CD4-positive, alpha-beta T cell (primary cell): ENCODE results near the gene RXRG. TPM values are rescaled to one million over a fixed set of nuclear protein-coding genes. Genes with fewer than 3 reads are reported as not detected.

Source experiments
- ATAC-seq: fragments of 200-7000 bp; cut with Tn5 transposase; one replicate; pipeline ENCODE4 v1.10.0; 2022; ENCODE audit warnings: mild to moderate bottlenecking; ENCODE audit not compliant: poor library complexity
- CTCF ChIA-PET: fragments of 350-600 bp; sonication (Branson Sonifier 250); formaldehyde crosslinking; loops from one replicate; lab custom pipeline; 2021; ENCODE audit warnings: antibody characterized with exemption, inconsistent platforms; lab: Charles Lee
- POLR2A ChIA-PET: fragments of 350-600 bp; sonication (Branson Sonifier 250); formaldehyde crosslinking; loops from one replicate; lab custom pipeline; 2021; ENCODE audit warnings: antibody characterized with exemption, inconsistent platforms; lab: Charles Lee
- DNase-seq, 14 experiments: peaks; one replicate each; pipeline ENCODE4 v3.0.0-alpha.2; 2013 to 2020; ENCODE audit warnings: mixed read lengths in 2 of 14
- H3K27ac ChIP-seq, 2 donors: one replicate each; pipeline versions ENCODE4 v1.5.1 to v1.7.0; 2013; ENCODE audit warnings: low read length in 2 of 2, low read depth in 1 of 2, mild to moderate bottlenecking in 1 of 2
- H3K27me3 ChIP-seq, 2 experiments: 1 replicate in 1 of 2; 2 replicates in 1 of 2; pipeline versions ENCODE4 v1.6.1 to v1.7.0; 2013; ENCODE audit warnings: low read length in 2 of 2, control low read depth in 1 of 2, mild to moderate bottlenecking in 1 of 2, moderate library complexity in 1 of 2; ENCODE audit not compliant: insufficient read depth in 2 of 2, control insufficient read depth in 1 of 2
- H3K36me3 ChIP-seq: one replicate; pipeline ENCODE4 v1.6.1; 2013; ENCODE audit warnings: low read length, control low read depth; ENCODE audit not compliant: insufficient read depth
- H3K4me1 ChIP-seq: one replicate; pipeline ENCODE4 v1.6.1; 2013; ENCODE audit warnings: low read length, control low read depth; ENCODE audit not compliant: insufficient read depth
- H3K4me3 ChIP-seq: one replicate; pipeline ENCODE4 v1.5.1; 2013; ENCODE audit warnings: mild to moderate bottlenecking, low read length, moderate library complexity
- H3K9me3 ChIP-seq, 2 experiments: 1 replicate in 1 of 2; 2 replicates in 1 of 2; pipeline versions ENCODE4 v1.6.1 to v1.7.0; 2013; ENCODE audit warnings: low read length in 2 of 2, mild to moderate bottlenecking in 2 of 2, control low read depth in 1 of 2, moderate library complexity in 1 of 2; ENCODE audit not compliant: control insufficient read depth in 1 of 2, insufficient read depth in 1 of 2
- H3K27ac Mint-ChIP-seq: one replicate; pipeline ENCODE4 v1.8.0; 2020; ENCODE audit warnings: mixed read lengths
- H3K27me3 Mint-ChIP-seq: one replicate; pipeline ENCODE4 v1.8.0; 2021; ENCODE audit warnings: mixed read lengths
- H3K36me3 Mint-ChIP-seq: one replicate; pipeline ENCODE4 v1.8.0; 2021; ENCODE audit warnings: low read depth, mixed read lengths
- H3K4me1 Mint-ChIP-seq: one replicate; pipeline ENCODE4 v1.8.0; 2021; ENCODE audit warnings: low read depth, mixed read lengths
- H3K4me3 Mint-ChIP-seq: one replicate; pipeline ENCODE4 v1.8.0; 2020; ENCODE audit warnings: mild to moderate bottlenecking, mixed read lengths
- H3K9me3 Mint-ChIP-seq: one replicate; pipeline ENCODE4 v1.8.0; 2020; ENCODE audit warnings: mixed read lengths
- CTCF ChIP-seq: fragments of 200-600 bp; IDR thresholded peaks from one replicate; pipeline ENCODE4 v1.8.0; 2022; ENCODE audit warnings: antibody characterized with exemption, mild to moderate bottlenecking
- intact Hi-C, 2 experiments: fragments of 100-400 bp; cut with DNase I in 1 of 2; cut with micrococcal nuclease in 1 of 2; formaldehyde crosslinking; loops; one replicate each; pipeline versions ENCODE4 v1.15.1 to v1.9.0; 2023 to 2025; cut with DNase I, micrococcal nuclease
- total RNA-seq, 174 experiments: library from RNA in 2 of 174; stranded (reverse) in 2 of 174; gene quantifications; one replicate each; pipeline ENCODE4 v1.2.3 and lab custom pipeline; 2021 to 2026

RXRG gene
- total RNA-seq, 2 experiments from 2014 or later = not detected

- no peaks in the 10 kb centered on the region for H3K36me3 ChIP-seq
- no peak overlapping the region for H3K27ac ChIP-seq
- CTCF ChIA-PET = no interaction called here
- TF ChIP-seq CTCF = no peak
- H3K9me3 Mint-ChIP-seq = no peaks in the 10 kb centered on the region
- ATAC-seq = no peak
- H3K9me3 ChIP-seq = no peaks in the 10 kb centered on the region
- DNase-seq = no peak
- no peaks in the 10 kb centered on the region for H3K4me1 ChIP-seq
- no peaks in the 10 kb centered on the region for H3K36me3 Mint-ChIP-seq
- peaks cover 30% of the 10 kb centered on the region for H3K27me3 Mint-ChIP-seq
- H3K27ac Mint-ChIP-seq = no peak overlapping the region
- POLR2A ChIA-PET = no interaction called here
- intact Hi-C loops = no loop called here
- peaks cover 11 to 14% of the 10 kb centered on the region in 2 experiments for H3K27me3 ChIP-seq
- no peak overlapping the region for H3K4me3 Mint-ChIP-seq
- no peak overlapping the region for H3K4me3 ChIP-seq
- no peaks in the 10 kb centered on the region for H3K4me1 Mint-ChIP-seq
Observed at GRCh38 chr1:165451691-165452090, 6.8 kb upstream of the RXRG start.

- Mint-ChIP-seq H3K36me3 (no peaks in the 10 kb centered on the region), H3K27ac (no peak overlapping the region), H3K4me3 (no peak overlapping the region), H3K9me3 (no peaks in the 10 kb centered on the region), H3K27me3 (peaks cover 11% of the 10 kb centered on the region), H3K4me1 (no peaks in the 10 kb centered on the region)
- POLR2A ChIA-PET = no interaction called here
- Histone ChIP-seq H3K9me3 (no peaks in the 10 kb centered on the region), H3K27ac (no peak overlapping the region), H3K27me3 (peaks cover 29 to 38% of the 10 kb centered on the region in 2 experiments), H3K4me1 (peaks cover 11% of the 10 kb centered on the region), H3K36me3 (no peaks in the 10 kb centered on the region), H3K4me3 (no peak overlapping the region)
- TF ChIP-seq CTCF = no peak
- DNase-seq = no peak
- CTCF ChIA-PET = interaction anchor here (0.5 to 1.0 kb wide), 2 partner anchors 8 to 465 kb away, joined by 3 to 4 read pairs; no protein-coding TSS in a partner anchor
- intact Hi-C loops = no loop called here
- ATAC-seq = no peak
Observed at GRCh38 chr1:165449131-165449530, 4.2 kb upstream of the RXRG start.

GRCh38 chr1:165445388-165445787 is 462 bp upstream of the RXRG start:
- H3K4me1 ChIP-seq = peaks cover 17% of the 10 kb centered on the region
- ChIA-PET CTCF (no interaction called here), POLR2A (interaction anchor here (0.6 kb wide), 1 partner anchor 175 kb away, joined by 3 read pairs; no protein-coding TSS in a partner anchor)
- Mint-ChIP-seq H3K27ac (no peak overlapping the region), H3K27me3 (peaks cover 25% of the 10 kb centered on the region), H3K36me3 (no peaks in the 10 kb centered on the region), H3K4me3 (no peak overlapping the region), H3K4me1 (no peaks in the 10 kb centered on the region), H3K9me3 (no peaks in the 10 kb centered on the region)
- TF ChIP-seq CTCF = no peak
- no peaks in the 10 kb centered on the region for H3K36me3 ChIP-seq
- H3K9me3 ChIP-seq = no peaks in the 10 kb centered on the region
- intact Hi-C loops = no loop called here
- H3K27me3 ChIP-seq = peaks cover 51 to 66% of the 10 kb centered on the region in 2 experiments
- DNase-seq = no peak
- ATAC-seq = no peak
- H3K4me3 ChIP-seq = peak overlapping the region; percentile 19
- no peak overlapping the region for H3K27ac ChIP-seq
